ENCODE results near the gene MAML2. TPM values are rescaled to one million over a fixed set of nuclear protein-coding genes. Genes with fewer than 3 reads are reported as not detected.

The MAML2 gene
- total RNA-seq, 6 experiments from 2014 or later = 24.9 to 30.8 (median 28.3) TPM

DNA sequence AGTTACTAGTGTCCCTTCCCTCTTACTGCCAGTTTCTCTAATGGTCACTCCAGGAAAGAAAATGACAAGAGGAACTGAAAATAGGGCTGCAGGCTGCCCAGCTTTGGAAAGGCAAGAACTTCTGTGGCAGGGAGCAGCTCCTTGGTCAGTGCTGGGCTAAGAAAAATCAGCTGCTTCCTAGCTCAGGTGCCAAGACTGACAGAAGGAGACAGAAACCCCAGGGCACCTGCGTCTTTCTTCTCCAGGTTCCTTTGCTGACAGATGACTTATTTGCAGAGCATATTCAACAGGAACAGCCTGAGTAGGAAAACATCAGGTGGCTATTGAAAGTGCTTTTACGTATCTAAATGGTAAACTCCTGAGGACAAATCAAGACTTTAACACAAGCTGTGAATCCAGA lies 25.4 kb downstream of the MAML2 start:
- DNase-seq = no peak
- Mint-ChIP-seq H3K4me3 (peak overlapping the region; percentile 21; the same call in 1 of the 2 replicates), H3K9me3 (no peaks in the 10 kb centered on the region), H3K36me3 (ENCODE audit: low read depth) (peaks cover 50% of the 10 kb centered on the region), H3K4me1 (ENCODE audit: low read depth) (peaks cover 100% of the 10 kb centered on the region), H3K27ac (peak overlapping the region; percentile 57), H3K27me3 (ENCODE audit: insufficient read depth) (no peaks in the 10 kb centered on the region; the same call in none of the 2 replicates)
- TF ChIP-seq, protein P1, sequence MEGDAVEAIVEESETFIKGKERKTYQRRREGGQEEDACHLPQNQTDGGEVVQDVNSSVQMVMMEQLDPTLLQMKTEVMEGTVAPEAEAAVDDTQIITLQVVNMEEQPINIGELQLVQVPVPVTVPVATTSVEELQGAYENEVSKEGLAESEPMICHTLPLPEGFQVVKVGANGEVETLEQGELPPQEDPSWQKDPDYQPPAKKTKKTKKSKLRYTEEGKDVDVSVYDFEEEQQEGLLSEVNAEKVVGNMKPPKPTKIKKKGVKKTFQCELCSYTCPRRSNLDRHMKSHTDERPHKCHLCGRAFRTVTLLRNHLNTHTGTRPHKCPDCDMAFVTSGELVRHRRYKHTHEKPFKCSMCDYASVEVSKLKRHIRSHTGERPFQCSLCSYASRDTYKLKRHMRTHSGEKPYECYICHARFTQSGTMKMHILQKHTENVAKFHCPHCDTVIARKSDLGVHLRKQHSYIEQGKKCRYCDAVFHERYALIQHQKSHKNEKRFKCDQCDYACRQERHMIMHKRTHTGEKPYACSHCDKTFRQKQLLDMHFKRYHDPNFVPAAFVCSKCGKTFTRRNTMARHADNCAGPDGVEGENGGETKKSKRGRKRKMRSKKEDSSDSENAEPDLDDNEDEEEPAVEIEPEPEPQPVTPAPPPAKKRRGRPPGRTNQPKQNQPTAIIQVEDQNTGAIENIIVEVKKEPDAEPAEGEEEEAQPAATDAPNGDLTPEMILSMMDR (IDR thresholded peaks at IDR 0.05) = no peak

DNA sequence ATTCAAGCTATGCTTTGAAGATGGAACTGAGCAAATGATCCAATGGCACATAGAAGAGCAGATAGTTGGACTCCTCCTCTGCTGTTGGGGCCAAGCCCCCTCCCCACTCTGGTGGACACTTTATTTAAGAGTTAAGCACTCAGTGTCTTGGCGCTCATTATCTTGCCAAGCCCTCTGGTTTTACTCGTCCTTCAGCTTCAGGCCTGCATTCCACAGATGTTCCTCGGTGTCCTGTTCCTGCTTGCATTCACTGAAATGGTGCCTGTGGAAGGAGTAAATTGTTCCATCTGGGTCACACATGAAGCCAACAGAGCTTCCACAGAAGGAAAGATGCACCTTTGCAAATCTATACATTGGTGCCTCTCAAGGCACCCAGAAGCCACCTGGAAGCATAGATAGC lies 26.1 kb downstream of the MAML2 start:
- TF ChIP-seq, protein P1 (IDR thresholded peaks at IDR 0.05) = no peak
- peak overlapping the region; percentile 57 for H3K27ac Mint-ChIP-seq
- peaks cover 100% of the 10 kb centered on the region for H3K4me1 Mint-ChIP-seq (ENCODE audit: low read depth)
- peak overlapping the region; percentile 21; the same call in 1 of the 2 replicates for H3K4me3 Mint-ChIP-seq
- no peaks in the 10 kb centered on the region; the same call in 1 of the 2 replicates for H3K27me3 Mint-ChIP-seq (ENCODE audit: insufficient read depth)
- H3K36me3 Mint-ChIP-seq (ENCODE audit: low read depth) = peaks cover 47% of the 10 kb centered on the region
- no peaks in the 10 kb centered on the region for H3K9me3 Mint-ChIP-seq
- DNase-seq = no peak

DNA sequence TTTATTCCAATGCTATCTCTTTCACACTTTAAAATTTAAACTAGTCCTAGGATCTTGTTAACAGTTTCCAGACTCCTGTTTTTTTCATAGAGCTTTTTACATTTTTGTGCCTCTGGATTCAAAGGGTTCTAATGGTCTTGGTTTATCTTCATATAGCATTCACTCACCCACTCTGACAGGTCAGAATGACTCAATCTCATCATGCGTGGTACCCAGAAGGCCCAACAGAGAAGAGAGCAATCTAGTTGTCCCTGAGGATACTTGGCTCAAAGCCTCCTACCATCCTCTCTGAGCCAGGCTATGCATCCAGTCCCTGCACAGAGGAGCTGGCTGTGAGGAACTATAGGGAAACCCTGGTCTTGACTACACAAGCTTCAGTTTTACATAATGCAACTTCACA lies 27.5 kb downstream of the MAML2 start:
- Mint-ChIP-seq H3K4me3 (peak overlapping the region; percentile 43), H3K36me3 (ENCODE audit: low read depth) (peaks cover 36% of the 10 kb centered on the region), H3K9me3 (no peaks in the 10 kb centered on the region), H3K27ac (peak overlapping the region; percentile 88), H3K4me1 (ENCODE audit: low read depth) (peaks cover 100% of the 10 kb centered on the region), H3K27me3 (ENCODE audit: insufficient read depth) (no peaks in the 10 kb centered on the region; the same call in 1 of the 2 replicates)
- DNase-seq = no peak
- TF ChIP-seq, protein P1 (IDR thresholded peaks at IDR 0.05) = no peak

DNA sequence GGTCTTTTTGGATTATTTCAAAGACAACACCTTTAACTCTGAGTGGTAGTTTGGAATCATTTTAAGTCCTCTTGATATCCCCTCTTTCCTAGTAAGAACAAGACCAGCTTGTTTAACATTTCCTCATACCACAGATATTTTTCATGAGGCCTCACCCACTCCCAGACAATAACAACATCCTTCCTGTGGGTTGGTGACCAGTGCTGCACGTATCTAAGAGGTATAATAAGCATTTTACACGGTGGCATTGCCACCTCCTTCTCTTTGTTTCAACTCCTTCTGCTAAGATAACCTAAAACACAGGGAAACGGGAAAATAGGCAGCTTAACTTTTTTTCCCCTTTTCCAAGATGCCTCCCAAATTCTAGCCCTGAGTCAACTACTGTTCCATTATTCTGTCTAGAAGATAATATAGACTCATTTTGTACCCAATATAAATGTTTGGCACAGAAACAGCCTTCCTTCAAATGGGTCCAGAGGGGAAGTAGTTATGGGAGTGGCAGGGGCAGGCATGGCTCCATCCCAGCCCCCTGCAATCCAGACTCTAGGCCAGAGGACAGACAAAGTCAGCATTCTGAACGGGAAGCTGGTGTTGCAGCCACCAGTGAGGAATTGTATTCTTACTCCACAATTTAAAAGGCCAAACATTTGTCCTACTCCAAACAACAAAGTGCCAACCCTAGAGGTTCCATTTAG lies 28.5 kb downstream of the MAML2 start:
- Mint-ChIP-seq H3K27me3 (ENCODE audit: insufficient read depth) (no peaks in the 10 kb centered on the region; the same call in 1 of the 2 replicates), H3K4me1 (ENCODE audit: low read depth) (peaks cover 100% of the 10 kb centered on the region), H3K27ac (peak overlapping the region; percentile 88), H3K9me3 (no peaks in the 10 kb centered on the region), H3K4me3 (peak overlapping the region; percentile 69), H3K36me3 (ENCODE audit: low read depth) (peaks cover 31% of the 10 kb centered on the region)
- peak; percentile 51 for DNase-seq
- TF ChIP-seq, protein P1 (IDR thresholded peaks at IDR 0.05) = no peak

DNA sequence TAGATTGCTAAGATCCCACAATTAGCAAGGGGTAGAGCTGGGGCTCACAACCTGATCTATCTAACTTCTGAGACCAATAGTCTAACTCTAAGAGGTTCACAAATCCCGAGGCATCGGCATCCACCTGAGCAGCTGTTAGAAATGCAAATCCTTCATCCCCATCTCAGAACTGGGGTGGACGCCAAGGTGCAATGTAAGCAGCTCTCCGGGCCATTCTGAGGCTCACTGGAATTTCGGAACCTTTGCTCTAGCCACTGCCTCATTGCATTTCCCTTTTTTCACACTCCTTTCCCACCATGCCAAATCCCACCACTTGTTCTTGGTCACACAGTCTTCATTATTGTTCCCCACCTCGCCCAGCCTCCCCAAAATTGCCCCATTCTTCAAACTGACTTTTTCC lies 29.8 kb downstream of the MAML2 start:
- DNase-seq = no peak
- Mint-ChIP-seq H3K9me3 (no peaks in the 10 kb centered on the region), H3K4me3 (no peak overlapping the region), H3K36me3 (ENCODE audit: low read depth) (peaks cover 27% of the 10 kb centered on the region), H3K27me3 (ENCODE audit: insufficient read depth) (no peaks in the 10 kb centered on the region; the same call in 1 of the 2 replicates), H3K4me1 (ENCODE audit: low read depth) (peaks cover 100% of the 10 kb centered on the region), H3K27ac (peak overlapping the region; percentile 66)
- TF ChIP-seq, protein P1 (IDR thresholded peaks at IDR 0.05) = no peak
